Stimulated activated CD4-positive, alpha-beta T cell treated with anti-CD3 and anti-CD28 coated beads, Interleukin-1b, Interleukin-23, amount 100 ng/mL, for 24 hours (primary cell): ENCODE data around the gene RBMY1B.
"Not testable (repeated sequence)": the region's sequence is repeated elsewhere in the genome, so short reads cannot be mapped to it uniquely, and the experiment has no call there.

Experiments
- DNase-seq, 4 experiments: peaks; one replicate each; pipeline ENCODE4 v3.0.0-alpha.2; 2020; ENCODE audit warnings: low read depth in 4 of 4, low spot score in 1 of 4

The RBMY1B gene

GRCh38 chrY:21511038-21511437 is at the start of gene RBMY1B:
Gene RBMY1B, plus strand, starts transcription at chrY:21511338. Its CDS starts 2,013 bp downstream, at chrY:21513351.
- DNase-seq, result not testable (repeated sequence)

- DNase-seq, result not testable (repeated sequence)
These were observed 48.2 kb upstream of the RBMY1B start for GRCh38 chrY:21462915-21463314.

GRCh38 chrY:21482967-21483366 is 28.2 kb upstream of the RBMY1B start:
- no peak for DNase-seq

- not testable (repeated sequence) for DNase-seq
These were observed 23.4 kb downstream of the RBMY1B start, which contains the start of gene RBMY1A1 for GRCh38 chrY:21534579-21534978. Gene RBMY1A1, plus strand, starts transcription at chrY:21534879. Its CDS starts 2,013 bp downstream, at chrY:21536892.

GRCh38 chrY:21559316-21559984 is 48.3 kb downstream of the RBMY1B start:
- DNase-seq, result not testable (repeated sequence)
